H1 (cell line): ENCODE data around the gene ZNF385B. TPM values are rescaled to one million over a fixed set of nuclear protein-coding genes. Genes with fewer than 3 reads are reported as not detected.

Source experiments
- CTCF ChIA-PET: fragments of 300-600 bp; sonication (Branson Sonifier 250); formaldehyde crosslinking; loops from one replicate; lab custom pipeline; 2021; ENCODE audit not compliant: partially characterized antibody; lab: Charles Lee
- POLR2A ChIA-PET: fragments of 300-600 bp; sonication (Branson Sonifier 250); formaldehyde crosslinking; loops from one replicate; lab custom pipeline; 2021; ENCODE audit warnings: inconsistent platforms; ENCODE audit not compliant: partially characterized antibody; lab: Charles Lee
- DNase-seq, 2 experiments: peaks; one replicate each; pipeline versions ENCODE4 v3.0.0 to v3.0.0-alpha.2; 2010 to 2022; ENCODE audit warnings: low spot score in 2 of 2, low read depth in 1 of 2, mixed read lengths in 1 of 2
- FAIRE-seq: peaks from 2 replicates; lab custom pipeline; 2011; peaks lifted over from hg19 to GRCh38; lab: Jason Lieb, UNC
- H2AFZ ChIP-seq: 2 replicates; pipeline ENCODE4 v1.8.1; 2012; ENCODE audit warnings: low read length, inconsistent platforms
- H2AK5ac ChIP-seq: 2 replicates; pipeline ENCODE4 v1.6.1; 2013; ENCODE audit warnings: low read depth, low read length
- H2BK120ac ChIP-seq: replicated peaks from 2 replicates; pipeline ENCODE3; 2013; ENCODE audit warnings: low read depth, low read length, inconsistent platforms
- H2BK12ac ChIP-seq: 2 replicates; pipeline ENCODE4 v1.6.1; 2013; ENCODE audit warnings: low read depth, low read length
- H2BK15ac ChIP-seq: 2 replicates; pipeline ENCODE4 v1.6.1; 2013; ENCODE audit warnings: low read length
- H2BK20ac ChIP-seq: 2 replicates; pipeline ENCODE4 v1.6.1; 2013; ENCODE audit warnings: low read length
- H2BK5ac ChIP-seq: 2 replicates; pipeline ENCODE4 v1.6.1; 2013; ENCODE audit warnings: low read depth, low read length
- H3K14ac ChIP-seq: 2 replicates; pipeline ENCODE4 v1.6.1; 2013; ENCODE audit warnings: inconsistent platforms; ENCODE audit not compliant: insufficient read length
- H3K18ac ChIP-seq: 2 replicates; pipeline ENCODE4 v1.6.1; 2013; ENCODE audit warnings: low read length; ENCODE audit errors: extremely low read depth
- H3K23ac ChIP-seq: 2 replicates; pipeline ENCODE4 v1.6.1; 2013; ENCODE audit warnings: inconsistent platforms; ENCODE audit not compliant: insufficient read length
- H3K23me2 ChIP-seq: 2 replicates; pipeline ENCODE4 v1.6.1; 2013; ENCODE audit warnings: low read depth, low read length
- H3K27ac ChIP-seq: 2 replicates; pipeline ENCODE4 v1.6.1; 2011; ENCODE audit warnings: low read depth, low read length, inconsistent platforms
- H3K27me3 ChIP-seq, 4 experiments: replicated peaks in 1 of 4; 1 replicate in 1 of 4; 2 replicates in 3 of 4; pipeline versions ENCODE4 v1.6.1 to v1.8.1; 2011 to 2013; ENCODE audit warnings: low read length in 3 of 4, mild to moderate bottlenecking in 3 of 4, inconsistent platforms in 2 of 4, mixed read lengths in 2 of 4, moderate library complexity in 1 of 4; ENCODE audit not compliant: control insufficient read depth in 3 of 4, insufficient read depth in 3 of 4; ENCODE audit errors: extremely low read depth in 1 of 4
- H3K36me3 ChIP-seq, 4 experiments: 2 replicates each; pipeline versions ENCODE4 v1.6.1 to v1.8.1; 2011 to 2013; ENCODE audit warnings: mild to moderate bottlenecking in 4 of 4, low read length in 3 of 4, moderate library complexity in 2 of 4, control low read depth in 1 of 4, inconsistent platforms in 1 of 4; ENCODE audit not compliant: insufficient read depth in 4 of 4, control insufficient read depth in 2 of 4
- H3K4ac ChIP-seq: replicated peaks from 2 replicates; pipeline ENCODE3; 2013; ENCODE audit warnings: low read length, low read depth, mixed read lengths, inconsistent platforms; ENCODE audit not compliant: insufficient read length
- H3K4me1 ChIP-seq, 4 experiments: replicated peaks in 1 of 4; 1 replicate in 1 of 4; 2 replicates in 3 of 4; pipeline versions ENCODE4 v1.6.1 to v1.8.1; 2011 to 2013; ENCODE audit warnings: low read length in 3 of 4, inconsistent platforms in 2 of 4, mixed read lengths in 1 of 4; ENCODE audit not compliant: insufficient read depth in 4 of 4, control insufficient read depth in 3 of 4
- H3K4me2 ChIP-seq, 2 experiments: 2 replicates each; pipeline versions ENCODE4 v1.6.1 to v1.8.1; 2011 to 2013; ENCODE audit warnings: low read depth in 2 of 2, low read length in 2 of 2, control low read depth in 1 of 2, inconsistent platforms in 1 of 2, mild to moderate bottlenecking in 1 of 2; ENCODE audit not compliant: insufficient read depth in 1 of 2
- H3K4me3 ChIP-seq, 4 experiments: fragments of 200-600, 300-600 bp in 1 of 4; sonication (generic), shearing (Covaris generic), sonication (Bioruptor Twin) in 1 of 4; 2 replicates each; pipeline versions ENCODE4 v1.5.1 to v1.8.1; 2011 to 2016; ENCODE audit warnings: low read length in 4 of 4, low read depth in 3 of 4, control low read depth in 2 of 4, inconsistent platforms in 2 of 4, mild to moderate bottlenecking in 2 of 4, mixed read lengths in 1 of 4, moderate library complexity in 1 of 4; ENCODE audit not compliant: insufficient read depth in 2 of 4; ENCODE audit errors: extremely low read depth in 1 of 4
- H3K56ac ChIP-seq: replicated peaks from 2 replicates; pipeline ENCODE3; 2013; ENCODE audit warnings: low read depth, mild to moderate bottlenecking, mixed read lengths, low read length, inconsistent platforms; ENCODE audit not compliant: insufficient read length
- H3K79me1 ChIP-seq: 2 replicates; pipeline ENCODE4 v1.6.1; 2013; ENCODE audit warnings: low read depth, low read length, control low read depth
- H3K79me2 ChIP-seq, 2 experiments: 2 replicates each; pipeline versions ENCODE4 v1.6.1 to v1.8.1; 2012 to 2013; ENCODE audit warnings: low read length in 2 of 2, mild to moderate bottlenecking in 2 of 2, inconsistent platforms in 1 of 2; ENCODE audit not compliant: insufficient read depth in 2 of 2, control insufficient read depth in 1 of 2
- H3K9ac ChIP-seq, 4 experiments: replicated peaks in 1 of 4; 1 replicate in 1 of 4; 2 replicates in 3 of 4; pipeline versions ENCODE4 v1.6.1 to v1.8.1; 2011 to 2013; ENCODE audit warnings: low read depth in 3 of 4, low read length in 3 of 4, control low read depth in 2 of 4, mild to moderate bottlenecking in 2 of 4, moderate library complexity in 2 of 4, inconsistent platforms in 1 of 4; ENCODE audit errors: extremely low read depth in 1 of 4
- H3K9me3 ChIP-seq, 2 experiments: 2 replicates each; pipeline versions ENCODE4 v1.6.1 to v1.8.1; 2012 to 2013; ENCODE audit warnings: mild to moderate bottlenecking in 2 of 2, moderate library complexity in 2 of 2, control low read depth in 1 of 2, inconsistent platforms in 1 of 2, low read depth in 1 of 2, low read length in 1 of 2, mixed read lengths in 1 of 2; ENCODE audit not compliant: insufficient read depth in 2 of 2
- H4K20me1 ChIP-seq, 2 experiments: replicated peaks in 1 of 2; 2 replicates each; pipeline versions ENCODE3 to v1.8.1; 2011 to 2013; ENCODE audit warnings: inconsistent platforms in 2 of 2, low read length in 2 of 2, mild to moderate bottlenecking in 1 of 2; ENCODE audit not compliant: insufficient read depth in 2 of 2, control insufficient read depth in 1 of 2
- H4K5ac ChIP-seq: 2 replicates; pipeline ENCODE4 v1.6.1; 2013; ENCODE audit warnings: low read length, low read depth, mixed read lengths, inconsistent platforms; ENCODE audit not compliant: insufficient read length
- H4K8ac ChIP-seq: 2 replicates; pipeline ENCODE4 v1.8.0; 2013; ENCODE audit warnings: mild to moderate bottlenecking, moderate library complexity, low read length, inconsistent platforms; ENCODE audit not compliant: insufficient read depth; ENCODE audit errors: extremely low read depth
- H4K91ac ChIP-seq: replicated peaks from 2 replicates; pipeline ENCODE3; 2013; ENCODE audit warnings: low read length, mixed read lengths, inconsistent platforms; ENCODE audit not compliant: insufficient read length
- ATF3 ChIP-seq: IDR thresholded peaks from 2 replicates; pipeline ENCODE4 v1.6.1; 2011; ENCODE audit warnings: low read depth, mild to moderate bottlenecking, low read length; ENCODE audit not compliant: insufficient read depth
- BACH1 ChIP-seq: IDR thresholded peaks from 2 replicates; pipeline ENCODE4 v1.6.1; 2012; ENCODE audit warnings: low read length, improper control_type of control experiment
- CEBPB ChIP-seq: IDR thresholded peaks from 2 replicates; pipeline ENCODE4 v1.6.1; 2012; ENCODE audit warnings: low read depth, low read length
- GTF2F1 ChIP-seq: IDR thresholded peaks from 2 replicates; pipeline ENCODE4 v1.6.1; 2012; ENCODE audit warnings: low read depth, low read length, improper control_type of control experiment, borderline replicate concordance
- JUND ChIP-seq: IDR thresholded peaks from 2 replicates; pipeline ENCODE4 v1.6.1; 2011; ENCODE audit warnings: mild to moderate bottlenecking, improper control_type of control experiment, low read length
- KDM4A ChIP-seq: IDR thresholded peaks from one replicate; pipeline ENCODE4 v1.7.1; 2012; ENCODE audit warnings: low read depth, mild to moderate bottlenecking, moderate library complexity, low read length, inconsistent platforms; ENCODE audit not compliant: severe bottlenecking
- PHF8 ChIP-seq: fragments of 200-600 bp; sonication (generic); conservative IDR thresholded peaks from 2 replicates; pipeline ENCODE4 v1.7.1; 2012; ENCODE audit warnings: low read depth, mild to moderate bottlenecking, inconsistent platforms, low read length, moderate library complexity
- RNF2 ChIP-seq: fragments of 200-900, 300-1000 bp; sonication (generic); IDR thresholded peaks from 2 replicates; pipeline ENCODE4 v1.7.1; 2016; ENCODE audit warnings: borderline replicate concordance, low read depth, mild to moderate bottlenecking, antibody characterized with exemption, low read length; ENCODE audit not compliant: poor library complexity, severe bottlenecking; ENCODE audit errors: missing control alignments
- SAP30 ChIP-seq: fragments of 300-600 bp; sonication (generic); IDR thresholded peaks from 2 replicates; pipeline ENCODE4 v1.7.1; 2012; ENCODE audit warnings: low read length, moderate library complexity, mild to moderate bottlenecking, inconsistent platforms; ENCODE audit not compliant: insufficient read depth, insufficient replicate concordance
- SP2 ChIP-seq: IDR thresholded peaks from 2 replicates; pipeline ENCODE4 v1.6.1; 2012; ENCODE audit warnings: mild to moderate bottlenecking, low read length, inconsistent platforms
- TAF7 ChIP-seq: optimal IDR thresholded peaks from 2 replicates; pipeline ENCODE3; 2011; ENCODE audit warnings: low read depth, mild to moderate bottlenecking, inconsistent platforms, low read length, moderate library complexity, borderline replicate concordance
- USF2 ChIP-seq: IDR thresholded peaks from 2 replicates; pipeline ENCODE4 v1.6.1; 2011; ENCODE audit warnings: low read length, improper control_type of control experiment
- WGBS, 2 experiments: shearing (Covaris generic) in 1 of 2; methylation state at CpG; one replicate each; pipeline versions ENCODE4 v1.1.6 to v1.1.7; 2013 to 2015; ENCODE audit warnings: low lambda C conversion rate in 2 of 2, mixed read lengths in 2 of 2, inconsistent platforms in 1 of 2, low coverage in 1 of 2, missing lambda C conversion rate in 1 of 2; ENCODE audit not compliant: insufficient replicate concordance in 2 of 2, insufficient coverage in 1 of 2, insufficient read length in 1 of 2; ENCODE audit errors: extremely low coverage in 1 of 2, missing lambda C conversion rate in 1 of 2; 5-methylcytosine and 5-hydroxymethylcytosine counted together
- polyA plus RNA-seq, 7 experiments: library from polyadenylated mRNA; depleted of rRNA in 3 of 7; stranded (reverse) in 5 of 7; unstranded in 2 of 7; fragments of >200 nt in 5 of 7; fragments of 200-250 nt in 2 of 7; gene quantifications; 1 replicate in 5 of 7; 2 replicates in 1 of 7; 4 replicates in 1 of 7; pipeline versions ENCODE4 v1.2.1 to v1.2.3, GENCODE V29; 2011 to 2013; ENCODE audit warnings: missing spikeins in 2 of 7, mixed read lengths in 2 of 7
- total RNA-seq: library from RNA; stranded (reverse); fragmentation: NEBNext Ultra II Directional; extraction: Animal tissue kit (Norgen Biotek cat#: 25700); gene quantifications from 2 replicates; pipeline ENCODE4 v1.2.1, GENCODE V29; 2021

Gene ZNF385B
- total and polyA plus RNA-seq, 2 of the 8 experiments (the other 6 are each of a cell fraction or from before 2014, with no cell fraction given), result 1.1 to 3.7 TPM

- peaks cover 0 to 6% (median 2%) of the 10 kb centered on the region in 4 experiments; a peak in 2 of 7 replicates for H3K27me3 ChIP-seq
- H3K9me3 ChIP-seq, result no peaks in the 10 kb centered on the region
- no peak overlapping the region for H4K91ac ChIP-seq
- no peak overlapping the region for H3K14ac ChIP-seq
- no peaks in the 10 kb centered on the region for H3K79me2 ChIP-seq
- H4K20me1 ChIP-seq, result no peaks in the 10 kb centered on the region
- no peak for DNase-seq
- no peak overlapping the region for H2BK12ac ChIP-seq
- H3K18ac ChIP-seq, result no peak overlapping the region
- 89% methylated on average over 3 of the region's 3 CpGs; no CpG with 5 or more reads in 1 of the 2 experiments for WGBS, 2 experiments
- ChIA-PET POLR2A (no interaction called here), CTCF (interaction anchor here (1.2 to 2.1 kb wide), 2 partner anchors 12 to 44 kb away, joined by 4 to 7 read pairs; no protein-coding TSS in a partner anchor)
- no peak overlapping the region for H4K5ac ChIP-seq
- no peaks in the 10 kb centered on the region for H3K23me2 ChIP-seq
- no peak overlapping the region for H4K8ac ChIP-seq
- no peak for FAIRE-seq
- H3K56ac ChIP-seq, result no peak overlapping the region
- H3K4me3 ChIP-seq, result no peak overlapping the region
- no peak overlapping the region for H3K4me2 ChIP-seq
- no peaks in the 10 kb centered on the region for H3K79me1 ChIP-seq
- H2BK120ac ChIP-seq, result no peak overlapping the region
- no peak overlapping the region for H2BK5ac ChIP-seq
- no peaks in the 10 kb centered on the region; a peak in 2 of 8 replicates for H3K36me3 ChIP-seq
- H3K4me1 ChIP-seq, result peaks cover 0 to 2% (median 0%) of the 10 kb centered on the region in 4 experiments; a peak in 1 of 7 replicates
- no peak overlapping the region for H3K23ac ChIP-seq
- H2BK20ac ChIP-seq, result no peak overlapping the region
- no peak overlapping the region for H2AK5ac ChIP-seq
- H3K9ac ChIP-seq, result no peak overlapping the region
- no peak overlapping the region for H2AFZ ChIP-seq
- H2BK15ac ChIP-seq, result no peak overlapping the region
- no peak overlapping the region for H3K4ac ChIP-seq
- H3K27ac ChIP-seq, result no peak overlapping the region
- TF ChIP-seq RNF2 (no peak), CEBPB (no peak), ATF3 (no peak), SP2 (no peak), TAF7 (no peak), USF2 (no peak), BACH1 (no peak), SAP30 (no peak), PHF8 (no peak), JUND (no peak), GTF2F1 (no peak), KDM4A (no peak)
Measured at GRCh38 chr2:179854891-179855290, 6.5 kb downstream of the ZNF385B start.
